GM18526 (cell line): ENCODE results near the gene LDLRAD4.

Experiments
- POLR2A ChIP-seq: IDR thresholded peaks from 3 replicates; pipeline ENCODE4 v1.6.1; 2011; ENCODE audit not compliant: insufficient read length; ENCODE audit errors: extremely low read depth

Gene LDLRAD4

GRCh38 chr18:13628211-13628610 is 409.7 kb downstream of the LDLRAD4 start:
- no peak for TF ChIP-seq POLR2A

- TF ChIP-seq POLR2A: no peak
These were observed 411.5 kb downstream of the LDLRAD4 start for GRCh38 chr18:13629841-13630715.

- no peak for TF ChIP-seq POLR2A
These were observed 412.2 kb downstream of the LDLRAD4 start for GRCh38 chr18:13630716-13631268.

- no peak for TF ChIP-seq POLR2A
These were observed 415.1 kb downstream of the LDLRAD4 start for GRCh38 chr18:13633700-13634099.

- no peak for TF ChIP-seq POLR2A
These were observed 416.5 kb downstream of the LDLRAD4 start for GRCh38 chr18:13635046-13635445.

- TF ChIP-seq POLR2A: no peak
These were observed 420.4 kb downstream of the LDLRAD4 start for GRCh38 chr18:13638719-13639595.

GRCh38 chr18:13640266-13640860 is 421.8 kb downstream of the LDLRAD4 start:
- no peak for TF ChIP-seq POLR2A

GRCh38 chr18:13641551-13642439 is 423.2 kb downstream of the LDLRAD4 start:
- TF ChIP-seq POLR2A: no peak

- TF ChIP-seq POLR2A: no peak
These were observed 423.9 kb downstream of the LDLRAD4 start for GRCh38 chr18:13642440-13642827.

GRCh38 chr18:13643261-13643751 is 424.7 kb downstream of the LDLRAD4 start:
- TF ChIP-seq POLR2A: no peak

GRCh38 chr18:13645093-13645492 is 426.5 kb downstream of the LDLRAD4 start:
- no peak for TF ChIP-seq POLR2A

- no peak for TF ChIP-seq POLR2A
These were observed 428.1 kb downstream of the LDLRAD4 start for GRCh38 chr18:13646633-13647032.

GRCh38 chr18:13647761-13648160 is 429.2 kb downstream of the LDLRAD4 start:
- TF ChIP-seq POLR2A: no peak
